Vagina (tissue), 2 donors: ENCODE data around the gene ZNF469. TPM values are rescaled to one million over a fixed set of nuclear protein-coding genes. Genes with fewer than 3 reads are reported as not detected.

Experiments
- DNase-seq, 2 donors: peaks; one replicate each; pipeline ENCODE4 v3.0.0-alpha.2; 2017; ENCODE audit errors: extremely low spot score in 2 of 2
- H3K27ac ChIP-seq: fragments of 200-600 bp; sonication (generic); one replicate; pipeline ENCODE4 v1.5.1; 2019
- H3K27me3 ChIP-seq: fragments of 200-600 bp; sonication (generic); one replicate; pipeline ENCODE4 v1.5.1; 2019
- H3K36me3 ChIP-seq, 2 donors: fragments of 200-600 bp; sonication (generic); one replicate each; pipeline ENCODE4 v1.5.1; 2017 to 2019
- H3K4me1 ChIP-seq: fragments of 200-600 bp; sonication (generic); one replicate; pipeline ENCODE4 v1.5.1; 2019
- H3K4me3 ChIP-seq, 2 donors: fragments of 200-600 bp; sonication (generic); 1 replicate in 1 of 2; 2 replicates in 1 of 2; pipeline ENCODE4 v1.5.1; 2016 to 2019
- H3K9me3 ChIP-seq: fragments of 200-600 bp; sonication (generic); one replicate; pipeline ENCODE4 v1.5.1; 2019
- POLR2A ChIP-seq, 2 donors: fragments of 450-650 bp; IDR thresholded peaks; one replicate each; pipeline ENCODE4 v1.6.1; 2017; ENCODE audit warnings: antibody characterized with exemption in 2 of 2, mild to moderate bottlenecking in 2 of 2, moderate library complexity in 2 of 2
- POLR2AphosphoS5 ChIP-seq, 2 donors: sonication (generic); formaldehyde crosslinking; IDR thresholded peaks; one replicate each; pipeline ENCODE4 v1.9.0; 2017; ENCODE audit warnings: antibody characterized with exemption in 2 of 2, mild to moderate bottlenecking in 2 of 2, low read depth in 1 of 2; ENCODE audit not compliant: insufficient read depth in 1 of 2
- intact Hi-C: fragments of 100-400 bp; cut with DNase I; formaldehyde crosslinking; loops from one replicate; pipeline ENCODE4 v1.15.1; 2023
- total RNA-seq: library from RNA; depleted of rRNA; stranded (reverse); fragments of >200 nt; gene quantifications from one replicate; pipeline ENCODE4 v1.2.3, GENCODE V29; 2016
- TF ChIP-seq, protein P1 (sequence below), 3 experiments: fragments of 450-650 bp in 2 of 3; fragments of 200-600 bp in 1 of 3; sonication (generic) in 1 of 3; IDR thresholded peaks; one replicate each; pipeline ENCODE4 v1.5.1; 2017 to 2019; ENCODE audit warnings: antibody characterized with exemption in 3 of 3, mild to moderate bottlenecking in 2 of 3, moderate library complexity in 2 of 3

The ZNF469 gene
- total RNA-seq, 1 donor from 2014 or later: 2.2 TPM

DNA sequence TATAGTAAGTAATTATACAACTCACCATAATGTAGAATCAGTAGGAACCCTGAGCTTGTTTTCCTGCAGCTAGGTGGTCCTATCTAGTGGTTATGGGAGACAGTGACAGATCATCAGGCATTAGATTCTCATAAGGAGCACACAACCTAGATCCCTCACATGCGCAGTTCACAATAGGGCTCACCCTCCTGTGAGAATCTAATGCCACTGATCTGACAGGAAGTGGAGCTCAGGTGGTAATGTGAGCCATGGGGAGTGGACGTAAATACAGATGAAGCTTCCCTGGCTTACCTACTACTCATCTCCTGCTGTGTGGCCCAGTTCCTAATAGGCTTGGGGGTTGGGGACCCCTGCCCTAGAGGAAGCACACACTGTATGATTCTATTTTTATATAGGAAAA, 21.8 kb upstream of the ZNF469 start:
- Histone ChIP-seq H3K4me1 (no peaks in the 10 kb centered on the region), H3K27me3 (no peaks in the 10 kb centered on the region), H3K9me3 (no peaks in the 10 kb centered on the region), H3K27ac (no peak overlapping the region), H3K36me3 (no peaks in the 10 kb centered on the region), H3K4me3 (no peak overlapping the region)
- intact Hi-C loops: no loop called here
- DNase-seq: no peak
- TF ChIP-seq POLR2A (IDR thresholded peaks at IDR 0.05) (no peak), POLR2AphosphoS5 (IDR thresholded peaks at IDR 0.05; ENCODE audit: insufficient read depth in 1 of 2, low read depth in 1 of 2) (no peak)
- TF ChIP-seq, protein P1, sequence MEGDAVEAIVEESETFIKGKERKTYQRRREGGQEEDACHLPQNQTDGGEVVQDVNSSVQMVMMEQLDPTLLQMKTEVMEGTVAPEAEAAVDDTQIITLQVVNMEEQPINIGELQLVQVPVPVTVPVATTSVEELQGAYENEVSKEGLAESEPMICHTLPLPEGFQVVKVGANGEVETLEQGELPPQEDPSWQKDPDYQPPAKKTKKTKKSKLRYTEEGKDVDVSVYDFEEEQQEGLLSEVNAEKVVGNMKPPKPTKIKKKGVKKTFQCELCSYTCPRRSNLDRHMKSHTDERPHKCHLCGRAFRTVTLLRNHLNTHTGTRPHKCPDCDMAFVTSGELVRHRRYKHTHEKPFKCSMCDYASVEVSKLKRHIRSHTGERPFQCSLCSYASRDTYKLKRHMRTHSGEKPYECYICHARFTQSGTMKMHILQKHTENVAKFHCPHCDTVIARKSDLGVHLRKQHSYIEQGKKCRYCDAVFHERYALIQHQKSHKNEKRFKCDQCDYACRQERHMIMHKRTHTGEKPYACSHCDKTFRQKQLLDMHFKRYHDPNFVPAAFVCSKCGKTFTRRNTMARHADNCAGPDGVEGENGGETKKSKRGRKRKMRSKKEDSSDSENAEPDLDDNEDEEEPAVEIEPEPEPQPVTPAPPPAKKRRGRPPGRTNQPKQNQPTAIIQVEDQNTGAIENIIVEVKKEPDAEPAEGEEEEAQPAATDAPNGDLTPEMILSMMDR (IDR thresholded peaks at IDR 0.05): no peak

DNA sequence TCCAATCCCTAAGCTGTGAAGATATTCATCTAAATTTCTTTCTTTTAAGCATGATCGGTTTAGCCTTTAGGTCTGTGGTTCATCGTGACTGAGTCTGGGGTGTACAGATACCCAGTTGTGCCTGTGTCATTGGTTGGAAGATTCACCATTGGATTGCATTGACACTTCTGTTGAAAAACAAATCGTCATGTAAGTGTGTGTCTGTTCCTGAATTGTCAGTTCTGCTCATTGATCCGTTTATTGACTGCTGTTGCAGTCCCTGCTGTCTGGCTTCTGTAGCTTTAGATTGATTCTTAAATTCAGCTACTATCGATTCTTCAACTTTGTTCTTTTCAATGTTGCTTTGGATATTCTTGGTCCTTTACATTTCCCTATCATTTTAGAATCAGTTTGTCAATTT, 21.0 kb upstream of the ZNF469 start:
- TF ChIP-seq, protein P1 (IDR thresholded peaks at IDR 0.05): no peak
- TF ChIP-seq POLR2AphosphoS5 (IDR thresholded peaks at IDR 0.05; ENCODE audit: insufficient read depth in 1 of 2, low read depth in 1 of 2) (no peak), POLR2A (IDR thresholded peaks at IDR 0.05) (no peak)
- Histone ChIP-seq H3K4me3 (no peak overlapping the region), H3K4me1 (no peaks in the 10 kb centered on the region), H3K27ac (no peak overlapping the region), H3K9me3 (no peaks in the 10 kb centered on the region), H3K27me3 (no peaks in the 10 kb centered on the region), H3K36me3 (no peaks in the 10 kb centered on the region)
- intact Hi-C loops: no loop called here
- no peak for DNase-seq

DNA sequence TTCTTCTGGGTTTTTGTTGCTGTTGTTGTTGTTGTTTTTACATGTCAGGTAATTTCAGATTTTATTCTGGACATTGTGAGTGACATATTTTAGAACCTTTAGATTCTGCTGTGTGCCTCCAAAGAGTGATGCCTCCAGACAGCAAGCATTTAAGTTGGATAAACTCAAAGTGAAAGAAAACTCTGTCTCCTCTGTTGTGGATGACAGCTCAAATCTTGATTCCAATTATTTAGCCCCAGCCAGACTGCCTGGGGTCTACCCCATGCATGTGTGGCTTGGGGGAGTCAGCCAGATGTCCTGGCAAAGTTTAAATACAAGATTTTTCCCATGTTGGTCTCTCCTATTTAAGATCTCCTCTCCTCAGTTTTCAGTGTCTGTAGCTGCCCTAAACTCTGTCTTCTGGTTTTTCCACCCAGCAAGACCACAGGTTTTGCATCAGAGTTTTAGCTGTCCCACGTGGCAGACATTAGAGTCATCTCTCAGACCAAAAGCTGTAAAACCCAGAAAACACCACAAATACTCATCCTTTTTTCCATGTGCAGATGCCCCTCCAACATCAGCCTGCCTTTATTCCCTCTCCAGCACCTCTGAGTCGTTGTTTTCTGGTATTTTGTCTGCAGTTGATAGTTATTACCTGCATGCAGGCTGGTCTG, 19.4 kb upstream of the ZNF469 start:
- H3K4me3 ChIP-seq: no peak overlapping the region
- TF ChIP-seq POLR2A (IDR thresholded peaks at IDR 0.05) (no peak), POLR2AphosphoS5 (IDR thresholded peaks at IDR 0.05; ENCODE audit: insufficient read depth in 1 of 2, low read depth in 1 of 2) (no peak)
- TF ChIP-seq, protein P1 (IDR thresholded peaks at IDR 0.05): no peak
- H3K9me3 ChIP-seq: no peaks in the 10 kb centered on the region
- H3K27me3 ChIP-seq: no peaks in the 10 kb centered on the region
- no peaks in the 10 kb centered on the region for H3K36me3 ChIP-seq
- no peaks in the 10 kb centered on the region for H3K4me1 ChIP-seq
- intact Hi-C loops: no loop called here
- no peak overlapping the region for H3K27ac ChIP-seq
- no peak for DNase-seq

DNA sequence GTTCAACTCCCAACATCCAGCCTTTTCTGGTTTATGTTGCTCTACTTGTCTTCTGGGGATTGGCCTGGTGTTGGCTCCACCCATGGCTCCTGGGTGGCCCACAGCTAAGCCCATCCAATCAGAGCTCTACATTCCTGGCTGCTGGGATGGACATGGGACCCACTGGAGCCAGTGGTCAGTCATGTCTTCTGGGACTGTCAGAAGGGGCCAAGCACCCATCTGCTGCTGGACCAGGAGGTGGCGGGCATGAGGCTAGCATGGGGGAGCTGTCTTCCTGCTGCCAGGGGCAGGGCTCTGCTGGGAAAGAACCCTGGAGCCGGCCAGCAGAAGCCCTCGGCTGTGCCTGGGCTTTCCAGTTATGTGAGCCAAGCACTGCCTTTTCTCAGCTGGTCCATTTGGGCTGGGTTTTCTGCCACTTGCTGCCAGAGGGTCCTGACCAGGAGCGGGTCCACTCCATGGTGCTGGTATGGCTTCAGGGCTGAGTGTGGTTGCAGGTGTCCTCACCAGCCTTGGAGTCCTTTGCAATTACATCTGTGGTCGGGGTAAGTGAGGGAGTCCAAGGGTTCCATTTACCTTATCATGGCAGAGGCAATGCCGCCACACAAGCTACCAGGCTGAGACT, 17.4 kb upstream of the ZNF469 start:
- no peak overlapping the region for H3K27ac ChIP-seq
- H3K27me3 ChIP-seq: no peaks in the 10 kb centered on the region
- no peak for DNase-seq
- no peak overlapping the region for H3K4me3 ChIP-seq
- H3K9me3 ChIP-seq: no peaks in the 10 kb centered on the region
- no peaks in the 10 kb centered on the region for H3K36me3 ChIP-seq
- no peaks in the 10 kb centered on the region for H3K4me1 ChIP-seq
- TF ChIP-seq, protein P1 (IDR thresholded peaks at IDR 0.05): no peak
- TF ChIP-seq POLR2A (IDR thresholded peaks at IDR 0.05): no peak
- TF ChIP-seq POLR2AphosphoS5 (IDR thresholded peaks at IDR 0.05; ENCODE audit: insufficient read depth in 1 of 2, low read depth in 1 of 2): no peak
- intact Hi-C loops: no loop called here

DNA sequence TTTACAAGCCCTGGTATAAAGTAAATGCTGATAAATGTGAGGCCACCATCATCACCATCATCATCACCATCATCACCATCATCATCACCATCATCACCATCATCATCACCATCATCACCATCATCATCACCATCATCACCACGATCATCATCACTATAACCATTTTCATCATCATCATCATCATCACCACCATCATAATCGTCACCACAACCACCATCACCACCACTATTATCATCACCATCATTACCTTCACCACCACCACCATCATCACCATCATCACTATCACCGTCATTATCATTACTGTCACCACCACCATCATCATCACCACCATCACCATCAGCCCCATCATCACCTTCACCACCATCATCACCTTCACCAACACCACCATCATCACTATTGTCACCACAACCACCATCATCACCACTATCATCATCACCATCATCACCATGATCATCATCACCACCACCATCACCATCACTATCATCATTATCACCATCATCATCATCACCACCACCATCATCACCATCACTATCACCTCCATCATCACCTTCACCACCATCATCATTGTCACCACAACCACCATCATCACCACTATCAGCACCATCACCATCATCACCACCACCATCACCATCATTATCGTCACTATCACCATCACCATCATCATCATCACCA, 16.6 kb upstream of the ZNF469 start:
- no peak overlapping the region for H3K27ac ChIP-seq
- no peaks in the 10 kb centered on the region for H3K9me3 ChIP-seq
- DNase-seq: no peak
- H3K27me3 ChIP-seq: no peaks in the 10 kb centered on the region
- intact Hi-C loops: no loop called here
- H3K4me1 ChIP-seq: no peaks in the 10 kb centered on the region
- no peaks in the 10 kb centered on the region for H3K36me3 ChIP-seq
- no peak overlapping the region for H3K4me3 ChIP-seq
- TF ChIP-seq, protein P1 (IDR thresholded peaks at IDR 0.05): no peak
- TF ChIP-seq POLR2A (IDR thresholded peaks at IDR 0.05): no peak
- TF ChIP-seq POLR2AphosphoS5 (IDR thresholded peaks at IDR 0.05; ENCODE audit: insufficient read depth in 1 of 2, low read depth in 1 of 2): no peak
